K562 (cell line): ENCODE measurements around the gene PLCL2. TPM values are rescaled to one million over a fixed set of nuclear protein-coding genes. Genes with fewer than 3 reads are reported as not detected.

ENCODE experiments used
- ATAC-seq: fragments of 200-7000 bp; cut with Tn5 transposase; 3 replicates; pipeline ENCODE4 v1.9.1; 2020; ENCODE audit warnings: moderate library complexity
- BruUV-seq: library from RNA; stranded (reverse); fragments of 400-500 nt; replicated peaks from 2 replicates; lab custom pipeline; 2021; lab: Mats Ljungman, UMichigan
- CTCF ChIA-PET: fragments of 300-600 bp; formaldehyde crosslinking; extraction: SDS; loops from one replicate; lab custom pipeline; 2021; ENCODE audit warnings: low intra/inter-chr PET ratio; lab: Yijun Ruan, JAX
- POLR2A ChIA-PET: fragments of 300-600, 350-650 bp; sonication (Branson Sonifier 250); formaldehyde crosslinking; extraction: SDS; loops from one replicate; lab custom pipeline; 2021; ENCODE audit warnings: antibody characterized with exemption, inconsistent platforms; lab: Yijun Ruan, JAX
- DNase-seq, 4 experiments: peaks; one replicate each; pipeline versions ENCODE4 v3.0.0 to v3.0.0-alpha.2; 2011 to 2018; ENCODE audit warnings: low spot score in 3 of 4, mixed read lengths in 3 of 4; ENCODE audit errors: extremely low read depth in 1 of 4
- FAIRE-seq: peaks from 2 replicates; lab custom pipeline; 2011; peaks lifted over from hg19 to GRCh38; lab: Jason Lieb, UNC
- H2AFZ ChIP-seq: 2 replicates; pipeline ENCODE4 v1.6.0; 2011; ENCODE audit warnings: low read depth, low read length, control low read depth, inconsistent platforms
- H3K27ac ChIP-seq: fragments of 200-600 bp; 3 replicates; pipeline ENCODE4 v1.8.0; 2011; ENCODE audit warnings: low read depth, mild to moderate bottlenecking, control low read depth, inconsistent platforms, low read length, moderate library complexity, mixed read lengths; ENCODE audit errors: extremely low read depth
- H3K27me3 ChIP-seq, 2 experiments: fragments of 300-600 bp in 1 of 2; 2 replicates in 1 of 2; 3 replicates in 1 of 2; pipeline versions ENCODE4 v1.6.0 to v1.8.0; 2011; ENCODE audit warnings: inconsistent platforms in 2 of 2, low read length in 2 of 2, mild to moderate bottlenecking in 1 of 2, mixed read lengths in 1 of 2, moderate library complexity in 1 of 2; ENCODE audit not compliant: control insufficient read depth in 2 of 2, insufficient read depth in 2 of 2
- H3K36me3 ChIP-seq: fragments of 300-600 bp; 3 replicates; pipeline ENCODE4 v1.8.0; 2011; ENCODE audit warnings: mild to moderate bottlenecking, low read length, inconsistent platforms; ENCODE audit not compliant: control insufficient read depth, insufficient read depth
- H3K4me1 ChIP-seq, 2 experiments: fragments of 200-600 bp in 1 of 2; replicated peaks in 1 of 2; 2 replicates in 1 of 2; 3 replicates in 1 of 2; pipeline versions ENCODE4 v1.5.1 to v1.8.0; 2011; ENCODE audit warnings: inconsistent platforms in 2 of 2, low read length in 2 of 2, mild to moderate bottlenecking in 1 of 2, mixed read lengths in 1 of 2, moderate library complexity in 1 of 2; ENCODE audit not compliant: control insufficient read depth in 2 of 2, insufficient read depth in 2 of 2
- H3K4me2 ChIP-seq: 2 replicates; pipeline ENCODE4 v1.6.1; 2011; ENCODE audit warnings: low read length, control low read depth, inconsistent platforms, mixed read lengths; ENCODE audit not compliant: insufficient read depth
- H3K4me3 ChIP-seq: fragments of 200-600 bp; sonication (generic), shearing (Covaris generic); 2 replicates; pipeline ENCODE4 v1.5.1; 2016; ENCODE audit warnings: control low read depth, inconsistent platforms
- H3K79me2 ChIP-seq: fragments of 200-600 bp; 3 replicates; pipeline ENCODE4 v1.8.0; 2011; ENCODE audit warnings: low read length, inconsistent platforms; ENCODE audit not compliant: control insufficient read depth, insufficient read depth
- H3K9ac ChIP-seq, 2 experiments: 2 replicates each; pipeline versions ENCODE4 v1.6.0 to v1.6.1; 2011; ENCODE audit warnings: low read depth in 2 of 2, low read length in 2 of 2, control low read depth in 1 of 2, inconsistent platforms in 1 of 2, mild to moderate bottlenecking in 1 of 2, mixed read lengths in 1 of 2; ENCODE audit not compliant: insufficient read depth in 1 of 2
- H3K9me1 ChIP-seq: one replicate; pipeline ENCODE4 v1.6.0; 2011; ENCODE audit warnings: inconsistent platforms, mild to moderate bottlenecking, low read length, moderate library complexity; ENCODE audit not compliant: control insufficient read depth, insufficient read depth
- H3K9me3 ChIP-seq: replicated peaks from 2 replicates; pipeline ENCODE4 v1.5.1; 2011; ENCODE audit warnings: low read depth, low read length, inconsistent platforms; ENCODE audit not compliant: control insufficient read depth, insufficient read depth
- H4K20me1 ChIP-seq: replicated peaks from 2 replicates; pipeline ENCODE4 v1.6.1; 2011; ENCODE audit warnings: low read length, inconsistent platforms, mixed read lengths; ENCODE audit not compliant: control insufficient read depth, insufficient read depth
- ARHGAP35 ChIP-seq: fragments of 450-650 bp; IDR thresholded peaks from 2 replicates; pipeline ENCODE4 v1.6.1; 2018; ENCODE audit not compliant: partially characterized antibody
- NFYB ChIP-seq: IDR thresholded peaks from 2 replicates; pipeline ENCODE4 v1.6.1; 2011; ENCODE audit warnings: mild to moderate bottlenecking, moderate library complexity; ENCODE audit not compliant: insufficient read length; ENCODE audit errors: extremely low read depth
- POLR2H ChIP-seq: IDR thresholded peaks from 2 replicates; pipeline ENCODE4 v1.6.1; 2016; ENCODE audit warnings: missing genetic modification characterization, low read depth, mild to moderate bottlenecking, control low read depth, missing compliant biosample characterization, moderate library complexity
- SMARCA4 ChIP-seq: fragments of 450-650 bp; IDR thresholded peaks from 2 replicates; pipeline ENCODE4 v1.6.1; 2016
- SRSF3 ChIP-seq: fragments of 200-400 bp; formaldehyde crosslinking; IDR thresholded peaks from 2 replicates; pipeline ENCODE4 v1.6.1; 2016; ENCODE audit warnings: mild to moderate bottlenecking, low read length, moderate library complexity; ENCODE audit not compliant: insufficient read depth
- ZNF143 ChIP-seq: sonication (generic); formaldehyde crosslinking; IDR thresholded peaks from 2 replicates; pipeline ENCODE4 v1.9.0; 2022; ENCODE audit warnings: mild to moderate bottlenecking, missing genetic modification reagents
- WGBS: fragments of 100-300 bp; shearing (Covaris generic); methylation state at CpG from one replicate; pipeline ENCODE4 v1.1.6; 2016; ENCODE audit warnings: low coverage, mixed read lengths; ENCODE audit not compliant: insufficient coverage; ENCODE audit errors: missing lambda C conversion rate; 5-methylcytosine and 5-hydroxymethylcytosine counted together
- in situ Hi-C: fragments of 300-500 bp; cut with MboI; formaldehyde crosslinking; loops from 4 replicates; pipeline ENCODE4 v1.15.0; 2018; ENCODE audit warnings: inconsistent platforms, mixed read lengths
- intact Hi-C: fragments of 100-400 bp; cut with micrococcal nuclease; formaldehyde crosslinking; loops from 2 replicates; pipeline ENCODE4 v1.14.2; 2022
- polyA plus RNA-seq, 8 experiments: library from polyadenylated mRNA; depleted of rRNA in 4 of 8; stranded (reverse) in 5 of 8; unstranded in 3 of 8; fragments of >200 nt; fragmentation: Nextera tagmentation in 2 of 8; fragmentation: Illumina TruSeq in 1 of 8; extraction: Ambion mirVana in 2 of 8; extraction: Trizol in 1 of 8; gene quantifications; 2 replicates each; pipeline versions ENCODE4 v1.2.1 to v1.2.3, GENCODE V29; 2011 to 2014; ENCODE audit warnings: inconsistent platforms in 1 of 8, missing spikeins in 1 of 8
- total RNA-seq, 7 experiments: library from RNA; depleted of rRNA in 6 of 7; stranded (reverse); fragments of >200 nt in 6 of 7; fragmentation: Illumina TruSeq in 2 of 7; extraction: Trizol in 2 of 7; gene quantifications; 2 replicates each; pipeline versions ENCODE4 v1.2.1 to v1.2.3, GENCODE V29; 2011 to 2021; ENCODE audit warnings: low replicate concordance in 1 of 7
- TF ChIP-seq, protein P1 (sequence below), 2 experiments: fragments of 200-800 bp in 1 of 2; sonication (Bioruptor generic) in 1 of 2; sonication (generic) in 1 of 2; formaldehyde crosslinking in 1 of 2; IDR thresholded peaks in 1 of 2; conservative IDR thresholded peaks in 1 of 2; 2 replicates each; pipeline versions ENCODE4 v1.5.0 to v1.6.1; 2016 to 2020; ENCODE audit warnings: missing compliant biosample characterization in 1 of 2, missing genetic modification characterization in 1 of 2, missing genetic modification reagents in 1 of 2
- TF ChIP-seq, protein P2 (sequence below): fragments of 450-650 bp; IDR thresholded peaks from 2 replicates; pipeline ENCODE4 v1.6.1; 2017; ENCODE audit warnings: antibody characterized with exemption
- TF ChIP-seq, protein P3 (sequence below): fragments of 250-450 bp; sonication (Bioruptor Pico); IDR thresholded peaks from 2 replicates; pipeline ENCODE4 v1.5.0; 2021; ENCODE audit warnings: mild to moderate bottlenecking, borderline replicate concordance
- TF ChIP-seq, protein P4 (sequence below): IDR thresholded peaks from 2 replicates; pipeline ENCODE4 v1.6.1; 2014; ENCODE audit warnings: antibody characterized with exemption

The PLCL2 gene
- total and polyA plus RNA-seq, 9 of the 15 experiments (the other 6 are each of a cell fraction or from before 2014, with no cell fraction given), result 0.03 to 0.18 (median 0.11) TPM; not detected in 2

DNA sequence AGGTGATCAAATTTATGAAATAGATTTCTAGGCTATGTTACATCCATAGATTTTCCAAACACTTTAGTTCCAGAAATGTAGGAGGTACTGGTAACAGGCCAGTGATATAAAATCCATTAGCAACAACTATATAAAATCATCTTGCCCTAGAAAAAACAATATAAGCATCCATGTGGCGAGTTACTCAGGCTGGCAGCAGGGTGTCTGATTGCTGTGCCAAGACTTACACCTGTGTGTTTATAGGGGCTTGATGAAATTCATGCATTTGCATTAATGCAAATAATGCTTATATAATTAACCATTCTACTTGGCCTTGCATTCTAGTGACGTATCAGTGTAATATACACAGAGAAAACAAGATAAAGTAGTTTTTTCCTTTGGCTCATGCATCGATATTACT, 153.4 kb downstream of the PLCL2 start (continued):
- TF ChIP-seq SMARCA4, result no peak

DNA sequence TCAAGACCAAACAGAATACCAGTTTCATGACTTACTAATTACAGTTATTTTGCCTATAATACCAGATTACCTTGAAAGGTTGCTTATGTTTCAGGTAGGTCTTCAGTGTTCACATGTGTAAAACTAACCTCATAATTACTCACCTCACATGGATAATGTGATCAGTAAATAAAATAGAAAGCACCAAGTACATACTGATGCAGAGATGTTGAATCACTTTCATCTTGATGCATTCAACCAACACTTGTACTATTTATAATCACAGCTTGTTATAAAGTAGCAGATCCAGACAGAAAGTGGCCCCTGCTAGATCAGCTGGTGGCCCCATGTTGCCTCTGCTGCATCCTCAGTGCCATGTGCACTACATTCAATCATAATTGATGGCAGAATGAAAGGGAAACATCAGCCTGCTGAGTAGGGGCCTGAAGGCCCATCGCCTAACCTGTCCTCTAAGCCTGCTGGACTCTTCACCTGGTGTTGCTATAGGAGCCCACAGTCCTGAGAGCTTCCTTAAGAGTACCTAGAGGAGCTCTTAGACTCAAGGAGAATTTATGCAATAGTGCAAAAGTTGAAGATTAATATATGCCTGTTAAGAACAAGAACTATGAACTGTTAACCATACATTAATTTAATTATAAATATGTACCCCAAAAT, 154.3 kb downstream of the PLCL2 start:
- no peak for FAIRE-seq
- Histone ChIP-seq H4K20me1 (no peaks in the 10 kb centered on the region), H3K27ac (no peak overlapping the region), H3K4me2 (no peak overlapping the region), H2AFZ (no peak overlapping the region), H3K4me1 (no peaks in the 10 kb centered on the region), H3K9ac (no peak overlapping the region), H3K4me3 (no peak overlapping the region), H3K79me2 (no peaks in the 10 kb centered on the region), H3K9me1 (no peaks in the 10 kb centered on the region), H3K36me3 (no peaks in the 10 kb centered on the region), H3K9me3 (no peaks in the 10 kb centered on the region), H3K27me3 (peaks cover 0 to 9% of the 10 kb centered on the region in 2 experiments; a peak in 3 of 5 replicates)
- in situ Hi-C loops (no loop called here), intact Hi-C loops (no loop called here)
- no TSS peak for BruUV-seq
- CTCF ChIA-PET, result no interaction called here
- POLR2A ChIA-PET, result interaction anchor here (0.5 to 0.7 kb wide), 2 partner anchors 10 to 798 kb away, joined by 3 read pairs; no protein-coding TSS in a partner anchor
- no peak for ATAC-seq
- DNase-seq, result no peak
- 0% methylated on average over 1 of the region's 1 CpG for WGBS
- TF ChIP-seq, protein P1, sequence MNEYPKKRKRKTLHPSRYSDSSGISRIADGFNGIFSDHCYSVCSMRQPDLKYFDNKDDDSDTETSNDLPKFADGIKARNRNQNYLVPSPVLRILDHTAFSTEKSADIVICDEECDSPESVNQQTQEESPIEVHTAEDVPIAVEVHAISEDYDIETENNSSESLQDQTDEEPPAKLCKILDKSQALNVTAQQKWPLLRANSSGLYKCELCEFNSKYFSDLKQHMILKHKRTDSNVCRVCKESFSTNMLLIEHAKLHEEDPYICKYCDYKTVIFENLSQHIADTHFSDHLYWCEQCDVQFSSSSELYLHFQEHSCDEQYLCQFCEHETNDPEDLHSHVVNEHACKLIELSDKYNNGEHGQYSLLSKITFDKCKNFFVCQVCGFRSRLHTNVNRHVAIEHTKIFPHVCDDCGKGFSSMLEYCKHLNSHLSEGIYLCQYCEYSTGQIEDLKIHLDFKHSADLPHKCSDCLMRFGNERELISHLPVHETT (CRISPR knock-in tag; conservative IDR thresholded peaks at IDR 0.05 in 1 of 2, IDR thresholded peaks at IDR 0.05 in 1 of 2), result no peak
- TF ChIP-seq NFYB (no peak), ZNF143 (no peak), POLR2H (no peak), SRSF3 (no peak), ARHGAP35 (no peak)
- TF ChIP-seq, protein P2, sequence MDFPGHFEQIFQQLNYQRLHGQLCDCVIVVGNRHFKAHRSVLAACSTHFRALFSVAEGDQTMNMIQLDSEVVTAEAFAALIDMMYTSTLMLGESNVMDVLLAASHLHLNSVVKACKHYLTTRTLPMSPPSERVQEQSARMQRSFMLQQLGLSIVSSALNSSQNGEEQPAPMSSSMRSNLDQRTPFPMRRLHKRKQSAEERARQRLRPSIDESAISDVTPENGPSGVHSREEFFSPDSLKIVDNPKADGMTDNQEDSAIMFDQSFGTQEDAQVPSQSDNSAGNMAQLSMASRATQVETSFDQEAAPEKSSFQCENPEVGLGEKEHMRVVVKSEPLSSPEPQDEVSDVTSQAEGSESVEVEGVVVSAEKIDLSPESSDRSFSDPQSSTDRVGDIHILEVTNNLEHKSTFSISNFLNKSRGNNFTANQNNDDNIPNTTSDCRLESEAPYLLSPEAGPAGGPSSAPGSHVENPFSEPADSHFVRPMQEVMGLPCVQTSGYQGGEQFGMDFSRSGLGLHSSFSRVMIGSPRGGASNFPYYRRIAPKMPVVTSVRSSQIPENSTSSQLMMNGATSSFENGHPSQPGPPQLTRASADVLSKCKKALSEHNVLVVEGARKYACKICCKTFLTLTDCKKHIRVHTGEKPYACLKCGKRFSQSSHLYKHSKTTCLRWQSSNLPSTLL, result no peak
- TF ChIP-seq, protein P3, sequence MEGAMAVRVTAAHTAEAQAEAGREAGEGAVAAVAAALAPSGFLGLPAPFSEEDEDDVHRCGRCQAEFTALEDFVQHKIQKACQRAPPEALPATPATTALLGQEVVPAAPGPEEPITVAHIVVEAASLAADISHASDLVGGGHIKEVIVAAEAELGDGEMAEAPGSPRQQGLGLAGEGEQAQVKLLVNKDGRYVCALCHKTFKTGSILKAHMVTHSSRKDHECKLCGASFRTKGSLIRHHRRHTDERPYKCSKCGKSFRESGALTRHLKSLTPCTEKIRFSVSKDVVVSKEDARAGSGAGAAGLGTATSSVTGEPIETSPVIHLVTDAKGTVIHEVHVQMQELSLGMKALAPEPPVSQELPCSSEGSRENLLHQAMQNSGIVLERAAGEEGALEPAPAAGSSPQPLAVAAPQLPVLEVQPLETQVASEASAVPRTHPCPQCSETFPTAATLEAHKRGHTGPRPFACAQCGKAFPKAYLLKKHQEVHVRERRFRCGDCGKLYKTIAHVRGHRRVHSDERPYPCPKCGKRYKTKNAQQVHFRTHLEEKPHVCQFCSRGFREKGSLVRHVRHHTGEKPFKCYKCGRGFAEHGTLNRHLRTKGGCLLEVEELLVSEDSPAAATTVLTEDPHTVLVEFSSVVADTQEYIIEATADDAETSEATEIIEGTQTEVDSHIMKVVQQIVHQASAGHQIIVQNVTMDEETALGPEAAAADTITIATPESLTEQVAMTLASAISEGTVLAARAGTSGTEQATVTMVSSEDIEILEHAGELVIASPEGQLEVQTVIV (CRISPR knock-in tag), result no peak
- TF ChIP-seq, protein P4, sequence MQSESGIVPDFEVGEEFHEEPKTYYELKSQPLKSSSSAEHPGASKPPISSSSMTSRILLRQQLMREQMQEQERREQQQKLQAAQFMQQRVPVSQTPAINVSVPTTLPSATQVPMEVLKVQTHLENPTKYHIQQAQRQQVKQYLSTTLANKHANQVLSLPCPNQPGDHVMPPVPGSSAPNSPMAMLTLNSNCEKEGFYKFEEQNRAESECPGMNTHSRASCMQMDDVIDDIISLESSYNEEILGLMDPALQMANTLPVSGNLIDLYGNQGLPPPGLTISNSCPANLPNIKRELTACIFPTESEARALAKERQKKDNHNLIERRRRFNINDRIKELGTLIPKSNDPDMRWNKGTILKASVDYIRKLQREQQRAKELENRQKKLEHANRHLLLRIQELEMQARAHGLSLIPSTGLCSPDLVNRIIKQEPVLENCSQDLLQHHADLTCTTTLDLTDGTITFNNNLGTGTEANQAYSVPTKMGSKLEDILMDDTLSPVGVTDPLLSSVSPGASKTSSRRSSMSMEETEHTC, result no peak
